ENCODE data around the gene ARHGAP1. TPM values are rescaled to one million over a fixed set of nuclear protein-coding genes. Genes with fewer than 3 reads are reported as not detected.
"Not testable (repeated sequence)": the region's sequence is repeated elsewhere in the genome, so short reads cannot be mapped to it uniquely, and the experiment has no call there.

Gene ARHGAP1
- polyA plus RNA-seq, 10 donors: 34.3 to 43.3 (median 37.0) TPM

GRCh38 chr11:46725338-46726205, 25.2 kb upstream of the ARHGAP1 start:
- no peak for DNase-seq

GRCh38 chr11:46724088-46724487, 23.7 kb upstream of the ARHGAP1 start:
- no peak for DNase-seq

GRCh38 chr11:46723359-46723680, 22.9 kb upstream of the ARHGAP1 start:
- DNase-seq: no peak

GRCh38 chr11:46722566-46723358, 22.3 kb upstream of the ARHGAP1 start:
- DNase-seq: no peak

- DNase-seq: no peak
Measured at GRCh38 chr11:46721286-46721685, 20.9 kb upstream of the ARHGAP1 start.

DNA sequence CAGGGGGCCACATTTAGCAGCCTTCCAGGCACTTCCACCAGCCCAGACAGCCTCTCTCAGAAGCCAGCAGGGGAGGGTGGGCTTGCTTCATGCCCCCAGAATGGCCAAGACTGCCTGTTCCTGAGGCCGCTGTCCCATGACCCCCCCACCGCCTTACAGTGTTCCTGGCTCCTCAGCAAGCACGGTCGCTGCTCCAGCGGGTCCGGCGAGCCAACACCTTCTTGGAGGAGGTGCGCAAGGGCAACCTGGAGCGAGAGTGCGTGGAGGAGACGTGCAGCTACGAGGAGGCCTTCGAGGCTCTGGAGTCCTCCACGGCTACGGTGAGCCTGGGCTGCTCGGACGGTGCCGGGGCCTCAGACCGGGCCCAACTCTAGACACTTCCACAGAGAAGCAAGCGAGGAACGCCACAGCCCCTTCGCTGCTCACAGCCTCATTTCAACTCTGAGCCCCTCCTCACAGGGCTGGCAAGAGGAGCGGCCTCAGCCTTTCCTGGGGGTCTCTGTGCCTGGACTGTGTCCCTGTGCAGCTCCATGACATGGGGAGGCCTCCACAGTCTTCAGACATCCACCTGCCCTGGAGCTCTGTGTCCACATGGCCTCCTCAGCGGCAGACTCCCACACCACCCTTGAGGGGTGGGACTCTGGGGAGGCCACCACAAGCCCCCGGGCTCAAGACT, 19.3 kb upstream of the ARHGAP1 start:
- DNase-seq: no peak

DNA sequence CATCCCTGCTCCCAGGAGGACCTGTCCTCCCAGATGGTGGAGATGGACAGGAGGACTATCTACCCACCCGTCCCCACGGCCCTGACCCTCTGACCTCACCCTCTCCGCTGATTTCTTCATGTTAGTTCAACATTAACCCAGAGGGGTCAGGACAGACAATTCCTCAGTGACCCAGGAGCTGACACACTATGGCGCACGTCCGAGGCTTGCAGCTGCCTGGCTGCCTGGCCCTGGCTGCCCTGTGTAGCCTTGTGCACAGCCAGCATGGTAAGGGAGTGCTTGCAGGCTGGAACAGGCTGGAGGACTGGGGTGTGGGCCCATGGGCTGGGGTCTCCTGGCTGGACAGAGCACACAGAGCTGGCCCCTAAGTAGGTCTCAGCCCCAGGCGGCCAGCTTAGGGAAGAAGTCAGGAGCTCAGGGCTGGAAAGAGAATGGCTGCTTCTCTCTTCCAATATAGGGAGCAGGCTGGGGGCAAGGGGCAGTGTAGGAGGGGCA, 18.7 kb upstream of the ARHGAP1 start, which contains the start of gene F2:
F2 (plus strand) TSS at position 166 of the 495 bp plus-strand sequence; CDS start at position 189, 23 bp downstream.
- DNase-seq: no peak

GRCh38 chr11:46718155-46719019, 18.0 kb upstream of the ARHGAP1 start:
- no peak for DNase-seq

- not testable (repeated sequence) for DNase-seq
Measured at GRCh38 chr11:46717825-46718154, 17.4 kb upstream of the ARHGAP1 start.

DNA sequence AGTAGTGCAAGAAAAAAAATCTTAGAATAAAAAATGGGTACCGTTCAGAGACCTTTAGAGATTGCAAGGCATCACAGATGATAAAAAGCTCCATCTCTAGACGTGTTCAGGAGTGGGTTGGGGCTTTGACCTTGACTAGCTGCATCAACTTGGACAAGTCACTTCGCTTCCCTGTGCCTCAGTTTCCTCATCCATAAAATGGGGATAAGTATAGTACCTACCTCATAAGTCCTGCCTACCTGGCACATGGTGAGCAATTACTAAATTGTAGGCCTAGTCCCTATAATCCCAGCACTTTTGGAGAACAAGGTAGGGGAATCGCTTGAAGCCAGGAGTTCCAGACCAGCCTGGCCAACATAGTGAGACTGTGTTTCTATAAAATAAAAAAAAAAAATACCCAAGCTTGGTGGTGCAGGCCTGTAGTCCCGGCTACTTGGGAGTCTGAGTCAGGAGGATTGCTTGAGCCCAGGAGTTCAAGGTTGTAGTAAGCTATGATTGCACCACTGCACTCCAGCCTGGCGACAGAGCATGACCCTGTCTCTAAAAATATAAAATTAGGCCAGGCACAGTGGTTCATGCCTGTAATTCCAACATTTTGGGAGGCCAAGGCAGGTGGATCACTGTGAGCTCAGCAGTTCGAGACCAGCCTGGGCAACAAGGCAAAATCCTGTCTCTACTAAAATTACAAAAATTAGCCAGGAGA, 12.6 kb upstream of the ARHGAP1 start:
- DNase-seq: no peak

GRCh38 chr11:46711303-46711702, 10.9 kb upstream of the ARHGAP1 start:
- DNase-seq: no peak

GRCh38 chr11:46710821-46711269, 10.4 kb upstream of the ARHGAP1 start:
- DNase-seq: peak; percentile 75 to 87 (median 83)

DNA sequence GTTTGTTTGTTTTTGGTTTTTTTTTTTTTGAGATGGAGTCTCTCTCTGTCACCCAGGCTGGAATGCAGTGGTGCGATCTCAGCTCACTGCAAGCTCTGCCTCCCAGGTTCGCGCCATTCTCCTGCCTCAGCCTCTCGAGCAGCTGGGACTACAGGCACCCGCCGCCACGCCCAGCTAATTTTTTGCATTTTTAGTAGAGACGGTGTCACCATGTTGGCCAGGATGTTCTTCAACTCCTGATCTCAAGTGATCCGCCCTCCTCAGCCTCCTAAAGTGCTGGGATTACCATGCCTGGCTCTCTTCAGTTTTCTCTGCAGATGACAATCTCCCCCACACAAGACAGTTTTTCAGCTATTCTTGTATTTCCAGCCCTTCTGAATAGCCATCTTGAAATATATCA, 8.9 kb upstream of the ARHGAP1 start:
- not testable (repeated sequence) for DNase-seq

GRCh38 chr11:46706886-46707285, 6.5 kb upstream of the ARHGAP1 start:
- no peak for DNase-seq

- no peak for DNase-seq
Measured at GRCh38 chr11:46705070-46705688, 4.8 kb upstream of the ARHGAP1 start.

- DNase-seq: no peak
Measured at GRCh38 chr11:46701078-46701654, 747 bp upstream of the ARHGAP1 start.

DNA sequence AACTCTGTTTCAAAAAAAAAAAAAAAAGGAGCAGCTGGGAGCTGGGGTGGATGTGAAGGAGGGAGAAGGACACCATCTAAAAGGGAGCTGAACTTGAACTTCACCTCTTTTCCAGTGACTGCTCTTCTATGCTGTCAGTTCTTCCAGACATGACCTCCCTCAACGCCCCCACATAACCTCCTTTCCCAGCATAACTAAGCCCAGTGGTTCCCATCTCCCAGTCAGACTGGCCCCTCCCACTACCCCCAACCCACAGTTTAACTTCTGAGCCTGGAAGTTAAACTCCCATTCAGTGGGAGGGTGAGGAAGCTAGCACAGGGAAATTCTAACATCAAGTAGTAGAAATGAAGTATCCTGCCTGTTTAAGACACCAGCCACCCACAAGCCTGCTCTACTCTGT, 1.8 kb downstream of the ARHGAP1 start:
- no peak for DNase-seq

DNA sequence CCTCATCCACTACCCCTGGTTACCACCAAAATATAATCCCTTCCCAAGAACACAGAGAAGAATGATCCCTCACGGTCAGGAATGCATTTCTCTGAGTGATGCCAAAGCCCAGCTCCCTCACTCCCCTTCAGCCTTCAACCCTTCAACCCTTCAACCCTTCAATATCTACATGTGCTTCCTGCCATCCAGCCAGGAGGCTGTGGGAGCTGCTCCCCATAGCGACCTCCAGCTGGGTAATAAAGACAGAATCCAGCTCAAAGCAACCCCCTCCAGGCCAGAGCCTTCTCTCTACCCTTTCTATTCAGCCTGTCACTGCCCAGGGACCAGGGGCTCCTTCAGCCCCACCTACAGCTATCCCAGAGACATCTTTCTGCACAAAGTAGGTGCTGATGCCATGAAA, 2.7 kb downstream of the ARHGAP1 start:
- DNase-seq: no peak

DNA sequence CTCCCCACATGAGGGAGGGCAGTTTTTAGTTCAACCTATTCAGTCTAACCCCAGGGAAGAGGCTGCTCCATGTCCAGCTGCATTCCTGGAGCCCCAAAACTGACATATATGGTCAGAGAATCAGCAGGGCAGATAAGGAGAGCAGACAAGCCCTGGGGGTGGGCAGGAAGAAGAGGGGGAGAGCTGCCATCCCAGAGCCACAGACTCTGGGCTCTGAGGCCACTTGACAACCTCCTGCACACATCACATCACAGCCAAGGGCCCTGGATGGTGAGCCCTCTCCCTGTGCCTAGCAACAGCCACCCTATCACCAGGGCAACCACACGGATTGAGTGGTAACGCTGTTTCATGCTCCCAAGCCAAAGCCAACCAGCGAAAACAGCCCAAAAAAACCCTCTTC, 3.1 kb downstream of the ARHGAP1 start:
- no peak for DNase-seq

DNA sequence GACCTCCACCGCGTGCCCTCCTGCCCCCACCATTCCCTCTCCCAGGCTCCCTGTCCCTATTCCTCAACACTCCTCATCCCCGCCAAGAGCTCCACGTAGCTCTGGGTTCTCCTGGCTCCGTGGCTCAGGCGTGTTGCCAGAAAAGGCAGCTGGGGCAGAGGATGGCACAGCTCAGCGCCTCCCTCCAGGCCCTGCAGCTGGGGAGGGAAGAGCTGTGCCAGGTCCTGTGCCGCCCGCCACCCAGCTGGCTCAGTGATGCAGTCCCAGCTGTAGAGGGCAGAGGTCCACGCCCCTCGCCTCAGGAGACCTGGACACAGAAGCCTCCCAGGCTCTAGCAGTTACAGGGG, 4.2 kb downstream of the ARHGAP1 start:
- peak; percentile 62 to 79 (median 68) for DNase-seq
